A673 (cell line): ENCODE data around the gene TAF1C. TPM values are rescaled to one million over a fixed set of nuclear protein-coding genes. Genes with fewer than 3 reads are reported as not detected.

Experiments used
- BruUV-seq: library from RNA; stranded (reverse); fragments of 400-500 nt; replicated peaks from 2 replicates; lab custom pipeline; 2021; lab: Mats Ljungman, UMichigan
- CTCF ChIA-PET: fragments of 300-600 bp; sonication (Branson Sonifier 250); formaldehyde crosslinking; loops from one replicate; lab custom pipeline; 2022; ENCODE audit warnings: antibody characterized with exemption; lab: Charles Lee
- POLR2A ChIA-PET: fragments of 300-600 bp; sonication (Branson Sonifier 250); formaldehyde crosslinking; loops from one replicate; lab custom pipeline; 2022; ENCODE audit warnings: antibody characterized with exemption; ENCODE audit not compliant: low non-redundant PET; lab: Charles Lee
- DNase-seq: peaks from one replicate; pipeline ENCODE4 v3.0.0-alpha.2; 2015; ENCODE audit warnings: low spot score
- H3K27ac ChIP-seq: fragments of 200-600 bp; sonication (generic); 2 replicates; pipeline ENCODE4 v1.5.1; 2016; ENCODE audit warnings: mixed run types, low read depth, mild to moderate bottlenecking, mixed read lengths, antibody characterized with exemption, low read length; ENCODE audit not compliant: poor library complexity, severe bottlenecking
- H3K27me3 ChIP-seq: fragments of 200-600 bp; sonication (generic); replicated peaks from 2 replicates; pipeline ENCODE4 v1.6.1; 2017; ENCODE audit warnings: mixed run types, low read depth, mild to moderate bottlenecking, mixed read lengths, antibody characterized with exemption, low read length; ENCODE audit not compliant: insufficient read depth, poor library complexity
- H3K36me3 ChIP-seq: fragments of 200-600 bp; sonication (generic); 2 replicates; pipeline ENCODE4 v1.6.1; 2016; ENCODE audit warnings: mixed run types, mild to moderate bottlenecking, mixed read lengths, antibody characterized with exemption, low read length; ENCODE audit not compliant: insufficient read depth, poor library complexity, severe bottlenecking
- H3K4me1 ChIP-seq: fragments of 200-600 bp; sonication (generic); 2 replicates; pipeline ENCODE4 v1.6.1; 2017; ENCODE audit warnings: mixed run types, mild to moderate bottlenecking, mixed read lengths, antibody characterized with exemption, low read length; ENCODE audit not compliant: insufficient read depth, poor library complexity, severe bottlenecking
- H3K4me3 ChIP-seq: fragments of 200-600 bp; sonication (generic); 2 replicates; pipeline ENCODE4 v1.5.1; 2016; ENCODE audit warnings: low read depth, mixed run types, mild to moderate bottlenecking, mixed read lengths, low read length; ENCODE audit not compliant: poor library complexity, severe bottlenecking
- H3K9me3 ChIP-seq: fragments of 200-600 bp; sonication (generic); 2 replicates; pipeline ENCODE4 v1.6.1; 2016; ENCODE audit warnings: mixed run types, low read depth, mild to moderate bottlenecking, mixed read lengths, antibody characterized with exemption, low read length; ENCODE audit not compliant: poor library complexity, severe bottlenecking
- CTCF ChIP-seq: fragments of 300-800, 200-600 bp; sonication (generic); conservative IDR thresholded peaks from 2 replicates; pipeline ENCODE4 v1.5.1; 2017; ENCODE audit warnings: low read depth, mild to moderate bottlenecking, antibody characterized with exemption, low read length, moderate library complexity, mixed read lengths
- EZH2 ChIP-seq: fragments of 200-600 bp; sonication (generic); IDR thresholded peaks from 2 replicates; pipeline ENCODE4 v1.6.1; 2017; ENCODE audit warnings: borderline replicate concordance, low read depth, mild to moderate bottlenecking, mixed read lengths, antibody characterized with exemption, low read length; ENCODE audit not compliant: poor library complexity, severe bottlenecking
- intact Hi-C: fragments of 100-400 bp; cut with micrococcal nuclease; formaldehyde crosslinking; loops from one replicate; pipeline ENCODE4 v1.10.0; 2022; ENCODE audit not compliant: unreplicated experiment
- total RNA-seq: library from RNA; stranded (reverse); gene quantifications from 2 replicates; pipeline ENCODE4 v1.2.3, GENCODE V29; 2021

Gene TAF1C
- total RNA-seq, 1 experiment from 2014 or later, result 58.4 TPM

DNA sequence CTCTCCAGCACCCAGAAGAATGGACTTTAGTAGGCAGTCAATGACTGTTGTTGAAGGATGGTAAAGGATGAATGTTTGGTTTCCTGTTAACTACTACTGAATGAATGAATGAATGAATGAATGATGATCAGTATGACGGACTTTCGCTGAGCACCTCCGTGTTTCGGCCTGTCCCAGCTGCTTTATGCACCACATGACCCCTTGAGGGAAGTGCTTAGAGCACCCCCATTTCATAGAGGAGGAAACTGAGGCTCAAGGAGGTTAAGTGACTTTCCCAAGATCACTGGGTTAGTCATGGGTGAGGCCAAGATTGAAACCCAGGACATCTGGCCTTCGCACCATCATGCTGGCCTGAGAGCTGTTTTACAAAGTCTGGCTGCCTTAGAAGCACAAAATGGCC, 46.1 kb upstream of the TAF1C start:
- no peak for TF ChIP-seq EZH2
- no peak for TF ChIP-seq CTCF
- CTCF ChIA-PET, result no interaction called here
- H3K4me3 ChIP-seq, result no peak overlapping the region
- intact Hi-C loops, result no loop called here
- H3K4me1 ChIP-seq, result no peaks in the 10 kb centered on the region
- no peaks in the 10 kb centered on the region for H3K36me3 ChIP-seq
- peaks cover 7% of the 10 kb centered on the region for H3K27me3 ChIP-seq
- DNase-seq, result no peak
- no TSS peak for BruUV-seq
- H3K27ac ChIP-seq, result no peak overlapping the region
- H3K9me3 ChIP-seq, result no peaks in the 10 kb centered on the region
- POLR2A ChIA-PET, result no interaction called here

DNA sequence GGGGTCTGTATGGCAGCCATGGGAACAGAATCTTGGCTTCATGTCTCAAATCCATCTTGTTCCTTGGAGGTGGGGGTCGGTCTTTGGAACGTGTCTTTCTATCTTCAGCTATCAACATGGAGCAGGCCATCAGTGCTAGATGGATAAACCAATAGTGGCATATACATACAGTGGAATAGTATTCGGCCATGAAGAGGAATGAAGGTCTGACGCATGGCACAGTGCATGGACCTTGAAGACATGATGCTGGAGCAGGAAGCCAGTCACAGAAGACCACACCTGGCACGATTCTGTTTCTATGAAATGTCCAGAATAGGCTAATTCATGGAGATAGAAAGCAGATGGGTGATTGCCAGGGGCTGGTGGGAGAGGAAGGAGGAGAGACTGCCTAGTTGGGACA, 45.2 kb upstream of the TAF1C start:
- Histone ChIP-seq H3K27me3 (peaks cover 4% of the 10 kb centered on the region), H3K4me1 (no peaks in the 10 kb centered on the region), H3K36me3 (no peaks in the 10 kb centered on the region), H3K4me3 (no peak overlapping the region), H3K27ac (no peak overlapping the region), H3K9me3 (no peaks in the 10 kb centered on the region)
- BruUV-seq, result no TSS peak
- ChIA-PET CTCF (no interaction called here), POLR2A (no interaction called here)
- DNase-seq, result no peak
- intact Hi-C loops, result no loop called here
- no peak for TF ChIP-seq EZH2
- no peak for TF ChIP-seq CTCF

DNA sequence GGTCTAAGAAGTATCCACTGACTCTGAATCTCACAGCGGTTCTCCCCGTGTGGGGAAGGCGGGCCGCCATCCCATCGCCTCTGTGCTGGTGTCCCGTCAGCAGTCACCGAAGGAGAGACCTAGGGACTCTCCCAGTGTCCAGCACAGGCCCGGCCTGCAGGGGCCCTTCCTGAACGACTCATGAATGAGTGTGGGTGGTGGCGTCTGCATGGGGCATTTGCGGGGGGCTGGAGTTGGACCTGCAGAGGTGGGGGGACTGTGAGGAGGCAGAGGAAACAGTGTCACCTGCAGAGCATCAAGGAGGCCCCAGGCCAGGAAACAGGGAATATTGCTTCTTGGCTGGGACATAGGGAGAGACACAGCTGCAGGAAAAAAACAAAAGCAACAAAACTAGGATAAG, 42.6 kb upstream of the TAF1C start:
- Histone ChIP-seq H3K9me3 (no peaks in the 10 kb centered on the region), H3K36me3 (no peaks in the 10 kb centered on the region), H3K4me3 (no peak overlapping the region), H3K27ac (no peak overlapping the region), H3K4me1 (no peaks in the 10 kb centered on the region), H3K27me3 (peaks cover 4% of the 10 kb centered on the region)
- ChIA-PET CTCF (no interaction called here), POLR2A (interaction anchor here (0.7 kb wide), 1 partner anchor 112 kb away, joined by 3 read pairs; no protein-coding TSS in a partner anchor)
- intact Hi-C loops, result no loop called here
- TF ChIP-seq CTCF (no peak), EZH2 (no peak)
- no peak for DNase-seq
- BruUV-seq, result no TSS peak
